Activated CD8-positive, alpha-beta memory T cell treated with anti-CD3 and anti-CD28 coated beads, Interleukin-2, amount 50 U/mL, for 1 hour (primary cell): Measurements from ENCODE around the gene DNAJC7.
"Not testable (repeated sequence)": the region's sequence is repeated elsewhere in the genome, so short reads cannot be mapped to it uniquely, and the experiment has no call there.

Experiments
- DNase-seq: peaks from one replicate; pipeline ENCODE4 v3.0.0-alpha.2; 2020; ENCODE audit errors: extremely low read depth

DNAJC7 gene

DNA sequence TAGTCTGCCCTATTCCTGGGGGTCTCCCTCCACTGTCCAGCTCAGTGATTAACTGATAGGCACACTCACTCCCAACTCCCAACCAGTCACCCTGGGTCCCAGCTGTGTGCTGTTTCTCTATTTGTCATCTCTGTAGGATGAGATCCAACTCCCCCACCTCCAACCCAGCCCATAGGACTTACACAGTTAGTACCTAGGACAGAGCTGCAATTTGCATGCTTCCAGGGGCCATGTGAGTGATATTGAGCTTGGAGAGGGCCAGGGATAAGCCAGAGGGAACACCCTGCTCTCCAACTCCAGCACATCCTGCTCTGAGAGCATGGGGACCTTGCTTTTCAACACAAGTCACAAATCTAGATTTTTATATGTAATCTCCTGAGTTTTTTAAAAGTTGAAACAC is 24.4 kb upstream of the DNAJC7 start:
- no peak for DNase-seq

DNA sequence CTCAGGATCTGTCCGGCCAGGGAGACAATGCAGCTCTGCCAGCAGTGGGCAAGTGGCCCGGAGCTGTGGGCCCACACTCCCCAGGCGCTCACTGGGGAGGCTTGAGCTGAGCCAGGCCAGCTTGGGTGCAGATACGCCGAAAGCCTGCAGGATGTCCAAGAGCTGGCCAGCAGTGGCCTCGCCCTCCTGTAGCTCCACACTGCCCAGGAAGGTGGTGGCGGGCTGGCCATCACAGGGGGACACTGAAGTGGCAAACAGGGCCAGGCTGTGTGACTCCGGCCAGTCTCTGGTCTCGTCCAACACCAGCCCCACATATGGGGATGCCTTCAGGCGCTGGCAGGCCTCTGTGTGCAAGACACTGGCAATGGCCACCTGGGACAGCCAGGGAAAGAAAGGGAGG is 23.6 kb upstream of the DNAJC7 start:
- no peak for DNase-seq

DNA sequence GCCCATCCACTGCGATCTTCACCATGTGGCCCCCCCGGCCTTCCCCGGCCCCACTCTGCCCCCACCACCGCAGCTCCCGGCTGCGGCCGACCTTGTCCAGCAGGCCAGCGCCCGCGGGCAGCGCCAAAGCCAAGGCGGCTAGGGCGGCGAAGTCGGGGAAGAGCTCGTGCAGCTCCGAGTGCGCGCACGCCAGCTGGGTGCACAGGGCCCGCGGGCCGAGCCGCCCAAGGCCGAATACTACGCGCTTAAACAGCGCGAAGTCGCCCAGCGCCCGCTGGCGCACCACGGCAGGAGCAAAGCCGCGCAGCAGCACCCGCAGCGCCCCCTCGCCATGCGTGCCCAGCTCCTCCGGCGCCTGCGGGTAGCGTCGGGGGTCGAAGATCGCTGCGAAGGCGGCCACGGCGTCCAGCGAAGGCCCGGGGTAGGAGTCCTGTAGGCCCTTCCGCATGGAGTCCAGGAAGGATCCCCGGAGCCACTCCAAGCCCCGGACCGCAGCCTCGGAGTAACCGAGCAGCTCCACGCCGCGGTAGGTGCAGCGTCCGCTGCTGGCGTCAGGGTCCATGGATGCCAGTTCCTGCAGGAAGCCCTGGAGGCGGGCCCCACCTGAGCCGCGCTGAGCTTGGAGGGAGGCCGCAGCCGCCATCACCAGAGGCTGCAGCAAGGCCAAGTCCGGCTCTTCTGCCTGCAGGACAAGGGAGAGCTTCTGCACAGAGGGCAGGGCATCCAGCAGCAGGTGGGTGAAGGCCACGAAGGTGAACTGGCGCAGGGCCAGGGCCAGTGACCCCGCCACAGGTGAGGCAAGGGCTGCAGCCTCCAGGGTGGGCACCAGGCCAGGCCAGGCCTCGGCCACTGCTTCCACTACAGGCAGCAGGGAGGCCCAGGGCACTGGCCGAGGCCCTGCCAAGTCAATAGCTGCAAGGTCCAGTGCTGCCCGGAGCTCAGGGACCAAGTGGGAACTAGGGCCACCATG is 22.8 kb upstream of the DNAJC7 start:
- no peak for DNase-seq

DNA sequence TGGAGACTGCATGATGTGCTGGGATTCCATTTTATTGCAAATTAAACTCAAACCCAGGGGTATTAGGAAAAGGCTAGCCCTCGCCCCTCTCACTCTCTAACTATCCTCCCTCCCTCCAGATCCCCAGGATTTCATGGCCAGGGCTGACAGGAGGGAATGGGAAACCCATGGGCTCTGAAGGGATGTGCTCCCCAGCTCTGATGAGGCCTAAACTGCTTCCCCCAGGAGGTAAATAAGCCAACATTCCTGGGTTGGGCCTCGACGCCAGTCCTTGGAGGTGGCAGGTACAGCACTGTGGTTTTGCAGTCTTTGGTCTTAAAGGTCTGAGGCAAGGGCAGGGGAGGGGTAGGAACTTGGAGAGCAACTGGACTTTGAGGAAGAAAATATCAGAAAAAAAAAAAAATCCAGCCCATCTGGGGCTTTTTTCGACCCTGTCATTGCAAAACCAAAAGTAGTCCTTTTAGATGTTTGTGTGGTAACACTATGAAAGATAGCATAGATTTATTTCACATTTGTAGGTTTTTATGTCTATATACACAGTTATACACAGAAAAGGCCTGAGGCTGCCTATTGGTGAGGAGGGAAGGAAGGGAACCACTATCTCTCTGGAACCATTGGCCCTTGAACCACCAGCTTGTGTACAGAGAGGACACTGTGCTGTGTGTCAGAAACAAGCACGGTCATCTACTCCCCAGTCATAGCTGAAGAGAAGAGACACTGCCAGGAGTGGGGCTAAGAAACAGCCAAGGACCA is 21.2 kb upstream of the DNAJC7 start:
- no peak for DNase-seq

DNA sequence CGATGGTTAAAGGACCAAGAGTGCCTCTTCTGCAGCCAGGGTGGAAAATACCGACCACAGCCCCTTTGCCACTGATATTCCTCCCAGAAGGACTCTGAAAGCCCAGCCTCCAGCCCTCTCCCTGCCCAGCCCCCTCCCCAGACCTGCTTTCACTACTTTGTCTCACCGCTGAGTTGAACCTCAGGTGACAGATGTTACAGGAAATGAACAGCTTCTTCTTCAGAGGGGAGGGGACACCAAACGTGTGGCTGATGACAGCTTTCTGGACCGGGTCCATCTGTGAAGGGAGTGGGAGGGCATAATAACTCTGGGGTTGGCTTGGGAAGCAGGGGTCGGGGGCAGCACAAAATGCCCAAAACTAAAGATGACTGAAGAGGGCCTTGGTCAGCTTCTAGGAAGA is 16.8 kb upstream of the DNAJC7 start:
- DNase-seq: no peak

DNA sequence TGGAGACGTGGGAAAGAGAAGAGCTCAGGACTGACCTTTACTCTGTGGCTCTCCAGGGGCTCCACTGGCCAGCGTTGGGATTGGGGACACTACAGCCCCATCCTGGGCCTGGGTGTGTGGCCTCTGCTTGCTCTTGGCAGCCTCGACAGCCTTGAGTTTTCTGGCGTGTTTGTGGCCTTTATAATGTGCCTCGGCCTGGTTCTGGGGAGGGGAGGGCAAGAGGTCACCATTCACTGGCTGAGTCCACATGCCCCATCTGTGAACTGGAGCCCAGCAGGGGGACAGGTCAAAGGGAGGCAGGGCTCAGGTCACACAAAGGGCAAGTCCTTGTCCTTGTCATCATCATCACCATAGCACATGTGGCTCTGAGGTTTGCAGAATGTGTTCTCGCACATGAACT is 14.3 kb upstream of the DNAJC7 start:
- DNase-seq: no peak

DNA sequence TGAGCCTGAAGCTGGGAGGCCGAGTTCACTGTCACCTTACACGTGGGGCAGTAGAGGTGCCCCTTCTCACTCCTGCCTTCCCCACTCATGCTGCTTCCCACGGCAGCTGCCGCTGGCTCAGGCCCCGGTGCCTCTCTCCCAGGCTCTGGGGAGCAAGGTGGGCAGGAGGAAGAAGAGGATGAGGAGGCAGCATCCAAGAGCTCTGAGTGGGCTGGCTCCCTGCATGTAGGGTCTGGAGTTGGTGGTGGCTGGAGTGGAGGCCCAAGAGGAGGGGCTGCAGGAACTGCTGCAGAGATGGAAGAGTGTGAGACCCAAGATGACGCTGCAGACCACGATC is 11.5 kb upstream of the DNAJC7 start:
- no peak for DNase-seq

DNA sequence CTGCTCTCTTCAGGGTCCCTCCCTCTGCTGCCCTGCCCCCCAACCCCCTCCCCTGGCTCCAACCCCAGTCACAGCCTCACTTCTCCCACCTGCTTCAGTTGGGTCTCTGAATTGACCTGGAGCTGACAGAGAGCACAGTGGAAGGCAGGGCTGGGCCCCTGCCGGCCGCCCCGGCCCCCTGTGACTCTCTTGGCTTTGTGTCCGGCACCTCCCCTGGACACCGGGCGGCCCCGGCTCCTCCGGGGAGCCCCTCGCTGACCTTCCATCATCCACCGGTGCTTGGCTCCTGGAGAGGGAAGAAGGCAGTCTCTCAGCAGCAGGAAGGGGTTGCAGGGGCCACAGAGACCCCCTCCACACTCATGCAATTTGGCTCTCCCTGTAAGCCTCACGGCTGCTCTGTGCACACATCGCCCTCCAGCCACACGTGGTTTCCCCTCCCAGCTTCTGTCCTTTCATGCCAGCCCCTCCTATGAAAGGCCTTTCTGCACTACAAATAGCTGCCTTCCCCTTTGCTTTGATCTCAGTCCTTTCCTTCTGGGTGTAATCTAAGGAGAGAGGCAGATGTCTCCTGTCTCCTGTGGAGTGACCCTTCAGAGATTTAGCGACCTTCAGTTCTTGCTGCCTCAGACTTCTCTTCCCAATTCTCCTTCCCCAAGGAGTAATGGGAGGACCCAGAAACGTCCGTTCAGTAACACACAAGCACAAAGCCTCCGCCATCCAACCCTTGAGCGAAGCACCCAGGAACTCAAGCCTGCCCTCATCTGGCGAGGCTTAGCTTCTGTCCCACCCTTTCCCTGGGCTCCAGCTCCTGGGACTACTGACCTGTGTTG is 10.9 kb upstream of the DNAJC7 start:
- DNase-seq: no peak

DNA sequence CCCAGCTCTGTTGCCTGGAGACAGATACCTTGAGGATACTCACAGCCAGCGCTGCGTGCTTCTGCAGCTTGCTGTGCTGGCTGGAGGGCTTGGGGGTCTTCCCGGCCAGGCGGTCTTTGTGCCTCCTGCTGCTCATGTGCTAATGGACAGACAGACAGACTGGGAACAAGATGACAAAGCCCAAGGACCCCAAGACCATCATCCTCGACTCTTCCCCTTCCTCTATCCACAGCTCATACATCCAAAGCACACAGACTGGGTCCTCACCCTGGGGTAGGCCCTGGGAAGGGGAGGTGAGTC is 10.3 kb upstream of the DNAJC7 start:
- DNase-seq: no peak

DNA sequence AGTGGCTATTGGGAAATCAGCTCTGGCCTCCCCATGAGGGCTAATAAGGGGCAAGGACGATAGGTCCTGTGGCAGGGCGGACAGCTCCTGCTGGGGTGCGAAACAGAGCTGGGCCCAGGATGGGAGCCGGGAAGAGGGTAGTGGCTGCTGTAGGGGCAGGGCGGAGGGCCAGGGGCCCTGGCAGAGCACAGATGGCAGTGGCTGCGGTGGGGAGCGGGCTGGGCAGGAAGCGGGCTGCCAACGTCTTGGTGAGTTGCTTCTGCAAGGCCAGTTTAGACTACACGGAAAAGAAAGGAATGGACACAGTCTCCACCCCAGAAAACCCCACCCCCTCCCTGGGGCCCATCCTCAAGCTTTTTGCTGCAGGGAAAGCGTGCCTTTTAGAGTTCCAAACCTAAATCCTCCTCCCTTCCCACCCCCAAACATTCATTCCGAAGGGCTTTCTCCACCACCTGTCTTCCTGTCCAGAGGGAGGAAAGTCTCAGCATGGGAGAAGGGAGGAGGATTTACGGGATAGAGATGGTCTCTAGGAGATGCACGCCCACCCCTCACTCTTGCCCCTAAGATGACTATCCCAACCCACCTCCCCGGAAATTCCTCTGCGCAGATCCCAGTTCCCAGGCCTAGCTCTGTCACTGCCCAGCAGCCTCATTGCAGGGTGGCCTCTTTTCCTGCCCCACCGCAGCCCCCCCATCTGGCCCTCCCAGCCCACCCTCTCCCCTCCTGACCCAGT is 9.8 kb upstream of the DNAJC7 start:
- no peak for DNase-seq

DNA sequence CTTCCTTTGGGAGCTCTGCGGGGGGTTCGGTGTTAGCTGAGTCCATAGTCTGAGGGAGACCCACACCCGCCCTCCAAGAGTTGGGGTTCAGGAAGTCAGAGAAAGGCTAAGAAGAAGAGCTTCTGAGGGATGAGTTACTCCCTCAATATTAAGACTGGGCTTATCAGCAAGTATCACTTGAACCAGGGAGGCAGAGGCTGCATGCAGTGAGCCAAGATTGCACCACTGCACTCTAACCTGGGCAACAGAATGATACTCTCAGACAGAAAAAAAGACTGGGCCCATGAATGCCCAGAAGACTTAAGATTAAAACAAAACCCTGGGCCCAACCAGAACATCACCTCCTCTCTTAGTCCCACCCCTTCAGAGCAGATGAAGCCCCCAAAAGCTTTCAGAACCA is 8.7 kb upstream of the DNAJC7 start:
- DNase-seq: no peak

DNA sequence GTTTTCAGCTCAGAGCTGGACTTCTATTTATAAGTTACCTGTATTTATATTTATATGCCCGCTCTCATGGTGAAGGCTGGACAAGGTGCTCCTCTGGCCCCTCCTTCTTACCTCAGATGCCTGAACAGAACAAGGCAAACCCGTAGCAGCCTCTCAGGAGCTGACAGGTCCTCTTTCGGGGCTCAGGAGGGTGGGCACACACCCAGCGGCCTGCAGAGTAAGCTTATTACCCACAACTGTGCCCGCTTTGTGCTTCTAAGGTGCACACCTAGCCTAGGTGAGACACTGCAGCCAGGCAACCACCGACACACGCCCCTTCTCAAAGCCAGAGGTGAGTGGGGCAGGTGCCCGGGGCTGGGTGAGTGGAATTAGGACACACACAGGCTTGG is 7.9 kb upstream of the DNAJC7 start:
- DNase-seq: no peak

DNA sequence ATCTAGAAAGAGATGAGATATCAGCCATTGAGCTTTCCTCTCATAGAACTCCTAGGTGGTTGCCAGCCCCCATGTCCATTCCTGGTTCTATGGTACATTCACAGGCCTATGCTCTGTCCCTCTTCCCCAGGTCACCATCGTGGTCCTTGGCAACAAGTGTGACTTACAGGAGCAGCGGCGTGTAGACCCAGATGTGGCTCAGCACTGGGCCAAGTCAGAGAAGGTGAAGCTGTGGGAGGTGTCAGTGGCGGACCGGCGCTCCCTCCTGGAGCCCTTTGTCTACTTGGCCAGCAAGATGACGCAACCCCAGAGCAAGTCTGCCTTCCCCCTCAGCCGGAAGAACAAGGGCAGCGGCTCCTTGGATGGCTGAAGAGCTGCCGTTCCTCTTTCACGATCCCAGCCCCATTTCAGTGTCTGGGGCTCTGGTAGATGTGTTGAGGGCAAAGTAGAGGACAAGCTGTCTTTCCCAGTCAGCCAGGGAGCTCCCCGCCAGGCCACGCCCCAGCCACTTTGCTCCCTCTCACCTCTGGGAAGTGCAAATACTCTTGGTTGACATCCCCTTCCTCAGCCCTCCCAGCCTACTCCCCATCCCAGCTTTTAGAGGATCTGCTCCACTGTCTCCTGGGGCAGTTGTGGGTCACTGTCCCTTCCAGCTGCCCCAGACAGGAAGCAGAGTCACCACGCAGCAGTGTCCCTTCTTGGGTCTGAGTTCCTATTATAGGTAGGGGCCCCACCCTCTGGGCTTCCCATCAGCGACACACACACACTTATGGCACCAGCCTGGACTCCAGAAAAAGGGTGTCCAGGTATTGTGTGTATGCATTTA is 6.5 kb upstream of the DNAJC7 start:
- DNase-seq: no peak

DNA sequence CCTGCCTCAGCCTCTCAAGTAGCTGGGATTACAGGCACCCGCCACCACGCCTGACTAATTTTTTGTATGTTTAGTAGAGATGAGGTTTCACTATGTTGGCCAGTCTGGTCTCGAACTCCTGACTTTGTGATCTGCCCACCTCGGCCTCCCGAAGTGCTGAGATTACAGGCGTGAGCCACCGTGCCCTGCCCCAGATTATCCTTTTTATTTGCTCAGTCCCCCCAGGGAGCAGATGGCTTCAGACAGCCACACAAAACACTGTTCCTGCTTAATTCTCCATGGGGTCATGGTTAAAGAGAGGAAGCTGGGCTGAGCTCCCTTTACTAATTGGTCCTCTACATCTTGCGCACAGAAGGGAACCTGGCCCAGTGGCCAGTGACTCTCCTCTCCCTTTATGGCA is 3.6 kb upstream of the DNAJC7 start:
- DNase-seq: not testable (repeated sequence)

DNA sequence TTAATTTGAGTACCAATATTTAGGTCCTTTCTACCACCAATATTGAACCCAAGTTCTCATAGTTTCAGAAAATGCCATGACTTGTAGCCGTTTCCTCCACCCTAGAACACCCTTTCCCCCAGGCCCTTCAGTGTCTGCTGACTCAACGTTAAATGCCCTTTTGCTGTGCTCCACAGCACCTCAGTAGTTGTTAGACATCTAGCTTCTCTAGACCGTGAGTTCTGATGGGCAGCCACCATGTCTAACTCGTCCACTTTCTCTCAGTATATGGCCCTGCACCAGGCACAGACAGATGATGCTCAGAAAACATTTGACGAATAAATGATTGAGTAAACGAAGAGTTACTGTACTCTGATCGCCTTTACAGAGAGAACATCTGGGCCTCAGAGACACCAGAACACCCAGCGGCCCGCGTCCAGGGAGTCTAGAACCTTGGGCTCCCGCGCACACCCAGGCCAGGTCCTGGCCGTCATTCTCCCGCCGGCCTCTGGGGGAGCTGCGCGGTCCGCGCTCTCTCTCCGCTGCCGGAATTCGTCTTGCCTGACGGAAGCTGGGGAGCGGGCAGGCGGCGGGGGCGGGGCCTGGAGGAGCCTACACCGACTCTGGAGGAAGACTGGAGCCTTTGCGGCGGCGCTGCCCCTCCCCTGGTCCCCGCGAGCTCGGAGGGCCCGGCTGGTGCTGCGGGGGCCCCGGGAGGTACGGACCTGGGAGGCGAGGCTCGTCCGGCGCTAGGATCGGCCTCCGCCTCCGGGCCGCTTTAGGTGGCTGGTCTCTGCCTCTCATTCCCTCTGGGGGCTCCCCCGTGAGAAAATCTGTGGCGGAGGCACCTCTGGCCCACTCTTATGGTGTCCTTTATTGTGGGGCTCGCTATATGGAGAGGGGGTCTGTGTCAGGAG is 2.5 kb upstream of the DNAJC7 start, which contains the start of gene NKIRAS2:
Gene NKIRAS2 (plus strand): TSS at position 582 of the 896 bp plus-strand sequence. CDS start 1,488 bp downstream, outside the sequence.
- DNase-seq: peak; percentile 76

DNA sequence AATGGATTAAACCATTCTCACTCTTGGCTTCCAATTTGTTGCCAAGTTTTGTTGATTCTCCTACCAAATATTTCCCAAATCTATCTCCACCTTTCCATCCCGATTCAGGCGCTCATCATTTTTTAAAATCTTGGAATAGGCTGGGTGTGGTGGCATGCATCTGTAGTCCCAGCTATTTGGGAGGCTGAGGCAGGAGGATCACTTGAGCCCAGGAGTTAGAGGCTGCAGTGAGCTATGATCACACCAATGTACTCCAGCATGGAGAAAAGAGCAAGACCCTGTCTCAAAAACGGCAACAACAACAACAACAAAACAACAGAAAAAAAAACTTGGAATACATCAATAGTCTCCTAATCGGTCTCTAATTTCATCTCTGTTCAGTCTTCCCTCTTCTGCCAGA is 1.7 kb upstream of the DNAJC7 start:
- DNase-seq: no peak

DNA sequence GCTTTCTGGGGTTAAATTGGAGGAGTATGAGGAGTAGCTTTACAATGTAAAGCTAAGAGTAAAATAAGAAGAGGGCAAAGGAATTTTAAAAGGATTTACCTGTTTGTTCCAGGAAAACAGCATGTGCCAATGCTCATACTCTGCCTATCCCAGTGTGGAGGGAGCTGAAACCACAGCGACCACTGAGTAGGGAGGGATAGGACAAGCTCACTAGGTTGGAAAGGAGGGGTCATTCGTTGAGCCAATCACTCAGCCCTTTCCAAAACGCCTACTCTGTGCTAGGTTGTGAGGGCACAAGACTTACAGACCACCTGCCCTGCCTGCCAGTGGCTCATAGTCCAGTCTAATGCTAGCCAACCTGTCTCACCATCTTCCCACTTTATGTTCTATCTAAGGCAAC is 1.1 kb upstream of the DNAJC7 start:
- DNase-seq: no peak

DNA sequence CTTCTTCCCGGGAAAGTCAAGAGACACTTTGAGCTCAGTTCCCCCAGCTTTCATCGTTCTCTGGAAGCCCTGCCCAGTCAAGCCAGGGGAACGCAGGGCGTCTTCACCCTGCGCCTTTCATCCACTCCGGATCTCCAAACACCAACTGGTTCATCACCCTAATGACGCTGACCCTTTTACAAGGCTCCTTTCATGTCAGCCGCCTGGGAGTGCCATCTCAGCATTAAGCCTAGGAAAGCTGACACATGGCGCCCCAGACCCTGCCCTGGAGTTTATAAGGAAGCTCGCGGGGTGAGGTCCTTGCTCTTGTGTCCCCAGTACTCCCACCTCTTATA is 594 bp upstream of the DNAJC7 start:
- DNase-seq: no peak

DNA sequence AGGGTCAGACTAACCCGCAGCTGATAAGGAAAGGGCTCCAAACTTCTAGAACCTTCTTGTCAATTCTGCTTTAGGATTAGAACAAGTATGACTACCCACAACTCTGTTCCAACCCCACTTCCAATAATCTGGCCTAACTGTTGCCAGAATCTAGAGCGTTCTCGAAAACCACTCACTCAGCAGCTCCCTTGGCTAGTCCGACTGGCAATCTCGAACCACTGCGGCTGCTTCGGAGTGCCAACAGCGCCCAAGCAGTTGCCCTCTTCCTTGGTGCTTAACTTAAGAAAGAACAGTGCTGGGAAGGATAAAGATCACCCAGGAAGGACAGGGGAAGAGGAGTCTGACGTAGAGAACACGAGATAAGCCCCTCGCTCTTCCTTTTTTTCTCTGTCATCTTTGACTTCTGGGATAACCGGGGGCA is 818 bp downstream of the DNAJC7 start:
- DNase-seq: no peak

DNA sequence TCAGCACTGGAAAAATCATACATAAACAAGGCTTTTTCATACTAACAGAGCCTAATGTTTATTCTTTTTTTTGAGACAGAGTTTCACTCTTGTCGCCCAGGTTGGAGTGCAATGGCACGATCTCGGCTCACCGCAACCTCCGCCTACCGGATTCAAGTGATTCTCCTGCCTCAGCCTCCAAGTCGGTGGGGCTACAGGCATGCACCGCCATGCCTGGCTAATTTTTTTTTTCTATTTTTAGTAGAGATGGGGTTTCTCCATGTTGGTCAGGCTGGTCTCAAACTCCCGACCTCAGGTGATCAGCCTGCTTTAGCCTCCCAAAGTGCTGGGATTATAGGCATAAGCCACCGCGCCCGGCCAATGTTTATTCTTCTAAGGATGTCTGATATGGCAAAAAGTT is 3.5 kb downstream of the DNAJC7 start:
- not testable (repeated sequence) for DNase-seq
